AG09309 (cell line): Measurements from ENCODE around the gene RFX2.

Source experiments
- DNase-seq: peaks from one replicate; pipeline ENCODE4 v3.0.0-alpha.2; 2010; ENCODE audit warnings: low read depth
- H3K4me3 ChIP-seq: 2 replicates; pipeline ENCODE4 v1.5.1; 2011; ENCODE audit warnings: mild to moderate bottlenecking, low read depth, low read length, moderate library complexity; ENCODE audit not compliant: control insufficient read depth
- TF ChIP-seq, protein P1 (sequence below): IDR thresholded peaks from 2 replicates; pipeline ENCODE4 v1.5.1; 2011; ENCODE audit warnings: mild to moderate bottlenecking, low read depth, low read length, inconsistent platforms; ENCODE audit not compliant: insufficient read depth, control insufficient read depth; ENCODE audit errors: missing control alignments

RFX2 gene

GRCh38 chr19:6067975-6068374, 42.3 kb downstream of the RFX2 start:
- H3K4me3 ChIP-seq, result no peak overlapping the region
- DNase-seq, result no peak
- TF ChIP-seq, protein P1, sequence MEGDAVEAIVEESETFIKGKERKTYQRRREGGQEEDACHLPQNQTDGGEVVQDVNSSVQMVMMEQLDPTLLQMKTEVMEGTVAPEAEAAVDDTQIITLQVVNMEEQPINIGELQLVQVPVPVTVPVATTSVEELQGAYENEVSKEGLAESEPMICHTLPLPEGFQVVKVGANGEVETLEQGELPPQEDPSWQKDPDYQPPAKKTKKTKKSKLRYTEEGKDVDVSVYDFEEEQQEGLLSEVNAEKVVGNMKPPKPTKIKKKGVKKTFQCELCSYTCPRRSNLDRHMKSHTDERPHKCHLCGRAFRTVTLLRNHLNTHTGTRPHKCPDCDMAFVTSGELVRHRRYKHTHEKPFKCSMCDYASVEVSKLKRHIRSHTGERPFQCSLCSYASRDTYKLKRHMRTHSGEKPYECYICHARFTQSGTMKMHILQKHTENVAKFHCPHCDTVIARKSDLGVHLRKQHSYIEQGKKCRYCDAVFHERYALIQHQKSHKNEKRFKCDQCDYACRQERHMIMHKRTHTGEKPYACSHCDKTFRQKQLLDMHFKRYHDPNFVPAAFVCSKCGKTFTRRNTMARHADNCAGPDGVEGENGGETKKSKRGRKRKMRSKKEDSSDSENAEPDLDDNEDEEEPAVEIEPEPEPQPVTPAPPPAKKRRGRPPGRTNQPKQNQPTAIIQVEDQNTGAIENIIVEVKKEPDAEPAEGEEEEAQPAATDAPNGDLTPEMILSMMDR, result no peak

GRCh38 chr19:6066661-6067646, 43.3 kb downstream of the RFX2 start:
- DNase-seq, result peak; percentile 64
- TF ChIP-seq, protein P1, result no peak
- no peak overlapping the region for H3K4me3 ChIP-seq

- DNase-seq, result no peak
- no peak overlapping the region for H3K4me3 ChIP-seq
- TF ChIP-seq, protein P1, result no peak
These were observed 44.5 kb downstream of the RFX2 start for GRCh38 chr19:6065685-6066374.

- DNase-seq, result no peak
- H3K4me3 ChIP-seq, result no peak overlapping the region
- TF ChIP-seq, protein P1, result no peak
These were observed 45.8 kb downstream of the RFX2 start for GRCh38 chr19:6064336-6065073.

- TF ChIP-seq, protein P1, result no peak
- no peak overlapping the region for H3K4me3 ChIP-seq
These were observed 46.5 kb downstream of the RFX2 start for GRCh38 chr19:6063576-6064335.

More at GRCh38 chr19:6063576-6064335, 46.5 kb downstream of the RFX2 start:
- DNase-seq, result no peak
